GM19372 (cell line): ENCODE data around the gene ANKRD34B.

Source experiments
- ATAC-seq: cut with Tn5 transposase; IDR thresholded peaks from one replicate; pipeline ENCODE4 v1.9.1; 2021; ENCODE audit warnings: mild to moderate bottlenecking, low read depth, moderate library complexity; ENCODE audit not compliant: unreplicated experiment

ANKRD34B gene

DNA sequence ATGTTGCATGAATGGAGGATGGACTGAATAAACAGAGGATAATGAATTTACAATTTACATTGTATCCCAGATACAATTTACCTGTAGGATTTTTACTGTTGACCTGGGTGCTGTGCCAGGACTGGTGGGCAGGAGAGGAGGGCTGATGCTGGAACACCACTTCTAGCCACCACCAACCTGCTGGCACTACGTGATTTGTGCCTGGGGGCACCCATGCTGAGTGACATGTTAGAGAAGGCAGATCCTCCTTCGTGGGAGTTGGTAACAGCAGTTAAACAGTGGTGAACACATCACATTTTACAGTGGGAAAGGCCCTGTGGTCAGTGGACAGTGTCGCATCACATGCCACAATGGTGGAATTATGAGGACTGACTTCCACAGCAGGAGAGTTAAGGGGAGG, 3.0 kb upstream of the ANKRD34B start:
- ATAC-seq, result no peak

DNA sequence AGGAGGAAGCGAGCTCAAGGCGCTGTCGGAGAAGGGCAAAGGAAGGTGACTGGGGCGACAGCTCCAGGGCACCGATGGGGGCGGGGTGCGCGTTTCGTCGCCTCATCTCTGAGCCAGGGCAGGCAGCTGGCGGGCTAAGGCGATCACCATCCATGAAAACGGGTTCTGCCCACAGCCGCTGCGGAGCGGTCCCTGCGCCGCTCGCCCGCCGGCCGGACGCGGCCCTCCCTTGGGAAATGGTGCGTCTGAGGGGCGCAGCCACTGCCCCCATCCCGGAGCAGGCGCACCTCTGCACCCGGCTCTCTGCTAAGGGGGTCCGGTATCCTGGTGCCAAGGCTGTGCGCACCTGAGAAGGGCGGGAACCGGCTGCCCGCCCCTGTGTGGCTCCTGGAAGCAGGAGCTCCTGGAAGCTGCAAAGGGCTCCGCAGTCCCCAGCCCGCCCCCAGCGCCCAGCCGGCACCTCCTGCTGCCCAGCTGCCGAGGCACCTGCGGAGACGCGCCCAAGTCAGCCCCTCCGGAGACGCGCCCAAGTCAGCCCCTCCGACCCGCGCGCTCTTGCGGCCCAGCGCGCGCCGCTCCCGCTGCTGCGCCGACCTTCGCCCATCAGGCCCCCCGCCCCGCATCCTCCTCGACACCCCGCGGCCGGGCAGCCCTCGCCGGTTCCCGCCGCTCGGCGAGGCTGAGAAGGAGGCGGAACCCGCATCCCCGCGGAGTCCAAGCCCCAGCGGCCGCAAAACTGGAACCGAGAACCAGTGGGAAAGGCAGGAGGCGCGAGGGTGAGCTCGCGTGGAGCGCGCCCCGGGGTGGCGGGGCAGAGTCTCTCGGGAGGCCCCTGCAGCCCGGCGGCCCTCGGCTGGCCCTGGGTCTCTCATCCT, 757 bp downstream of the ANKRD34B start:
- no peak for ATAC-seq

DNA sequence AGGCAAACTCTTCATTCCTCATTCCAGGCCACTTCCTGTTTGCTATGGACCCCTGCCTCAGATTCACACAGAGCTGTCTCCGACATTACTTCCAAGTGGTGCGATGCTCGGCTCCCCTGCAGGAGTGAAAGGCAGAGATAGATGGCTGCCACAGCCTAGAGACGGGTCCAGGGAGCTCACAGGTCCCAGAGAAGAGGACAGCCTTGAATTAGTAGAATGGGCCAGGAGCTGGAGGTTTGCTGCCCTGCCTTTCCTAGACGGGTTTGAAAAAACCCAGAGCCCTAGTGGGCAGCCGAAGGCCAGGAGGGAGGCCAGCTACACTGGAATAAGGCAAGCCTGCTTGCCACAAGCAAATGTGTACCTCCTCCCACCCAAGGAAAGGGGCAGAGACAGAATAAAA, 1.8 kb downstream of the ANKRD34B start:
- no peak for ATAC-seq

DNA sequence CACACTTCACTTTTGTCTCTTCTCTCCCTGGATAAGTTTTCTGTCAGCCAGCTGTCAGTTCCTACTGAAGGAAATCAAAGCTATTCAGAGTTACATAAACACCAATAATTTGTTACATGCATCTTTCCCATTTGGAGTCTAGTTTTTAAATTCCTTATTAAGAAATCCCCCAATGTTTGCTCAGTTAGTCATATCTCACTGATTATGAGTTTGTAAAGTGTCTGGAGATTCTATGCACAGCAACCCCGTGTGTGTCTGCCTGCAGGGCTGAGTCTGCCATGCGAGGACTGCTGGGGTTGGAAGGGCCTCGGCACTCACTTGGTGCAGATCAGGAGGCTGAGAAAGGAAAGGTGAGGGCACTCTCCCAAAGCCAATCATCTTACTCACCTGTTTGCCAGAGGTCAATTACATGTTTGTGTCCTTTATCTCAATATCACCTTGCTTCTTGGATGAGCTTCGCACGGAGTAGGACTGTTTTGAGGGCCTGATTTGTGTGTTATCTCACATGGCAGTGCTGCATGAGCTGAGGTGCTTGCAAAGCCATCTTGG, 3.3 kb downstream of the ANKRD34B start:
- ATAC-seq, result no peak

DNA sequence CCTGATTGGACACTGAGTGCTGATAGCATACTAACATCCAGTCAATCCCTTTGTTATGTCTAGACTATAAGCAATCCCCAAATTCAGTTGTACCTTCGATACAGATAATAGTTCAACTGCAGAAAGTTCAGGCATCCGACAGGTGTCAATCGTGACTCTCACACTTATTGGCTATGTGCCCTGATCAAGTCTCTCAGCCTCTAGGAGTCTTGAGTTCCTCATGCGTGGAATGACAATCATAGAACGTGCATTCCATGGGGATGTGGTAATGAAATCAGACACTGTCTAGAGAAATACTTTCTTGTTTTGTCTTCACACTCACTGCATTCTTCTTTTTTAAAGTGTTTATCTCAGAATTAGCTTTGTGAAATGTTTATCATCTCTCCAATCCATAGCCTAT, 4.8 kb downstream of the ANKRD34B start:
- no peak for ATAC-seq

DNA sequence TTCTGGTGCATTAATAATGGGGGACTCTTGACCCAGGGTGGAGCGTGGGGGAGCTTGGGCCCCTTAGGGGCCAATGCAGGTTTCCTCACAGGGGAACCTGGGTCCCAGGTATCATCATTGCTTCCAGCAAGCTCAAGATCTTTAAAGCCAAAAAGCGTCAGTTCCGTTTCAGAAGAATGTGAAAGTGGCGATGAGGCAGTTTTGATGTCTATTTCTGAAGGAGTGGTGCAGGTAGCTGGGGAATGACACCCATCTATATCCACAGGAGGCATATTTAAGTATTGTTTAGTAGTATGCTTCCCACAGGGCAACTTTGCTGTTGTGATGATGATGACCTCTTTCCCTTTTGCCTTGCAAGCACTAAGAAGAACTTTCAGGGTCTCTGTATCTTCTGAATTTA, 10.8 kb downstream of the ANKRD34B start:
- no peak for ATAC-seq

DNA sequence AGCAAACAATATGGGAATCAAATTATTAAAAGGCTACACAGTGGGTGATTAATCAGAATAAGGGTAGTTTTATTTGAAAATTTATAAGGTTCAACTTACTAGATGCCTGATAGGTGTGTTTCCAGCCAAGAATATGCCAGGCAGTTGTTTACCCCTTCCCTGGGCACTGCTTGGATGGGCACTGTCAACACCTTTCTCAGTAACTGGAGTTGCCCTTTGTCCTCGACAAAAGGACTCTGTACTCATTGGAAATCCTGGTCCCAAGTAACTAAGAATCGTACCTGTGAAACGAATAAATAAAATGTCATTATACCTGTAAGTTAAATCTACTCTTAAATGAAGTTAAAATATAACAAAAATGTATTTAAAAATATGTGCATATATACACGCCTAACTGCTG, 15.0 kb downstream of the ANKRD34B start:
- no peak for ATAC-seq

DNA sequence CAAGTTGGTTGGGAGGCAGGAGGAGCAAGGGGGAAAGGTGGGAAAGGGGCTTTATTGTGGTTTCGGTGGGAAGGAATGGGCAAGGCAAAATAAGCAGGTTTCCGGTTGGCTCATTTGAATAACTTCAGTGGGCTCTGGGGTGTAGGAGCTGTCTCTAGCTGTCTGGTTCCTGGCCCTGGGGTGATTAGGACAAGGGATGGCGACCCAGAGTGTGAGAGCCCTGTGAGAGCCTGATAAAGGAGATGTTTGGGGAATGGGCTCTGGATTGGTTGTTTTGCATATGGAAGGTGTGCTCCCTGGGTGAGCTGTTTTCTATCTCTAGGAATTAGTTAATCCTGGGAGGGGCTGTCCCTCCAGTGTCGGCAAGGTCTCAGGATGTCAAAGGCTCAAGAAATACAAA, 15.4 kb downstream of the ANKRD34B start:
- no peak for ATAC-seq

DNA sequence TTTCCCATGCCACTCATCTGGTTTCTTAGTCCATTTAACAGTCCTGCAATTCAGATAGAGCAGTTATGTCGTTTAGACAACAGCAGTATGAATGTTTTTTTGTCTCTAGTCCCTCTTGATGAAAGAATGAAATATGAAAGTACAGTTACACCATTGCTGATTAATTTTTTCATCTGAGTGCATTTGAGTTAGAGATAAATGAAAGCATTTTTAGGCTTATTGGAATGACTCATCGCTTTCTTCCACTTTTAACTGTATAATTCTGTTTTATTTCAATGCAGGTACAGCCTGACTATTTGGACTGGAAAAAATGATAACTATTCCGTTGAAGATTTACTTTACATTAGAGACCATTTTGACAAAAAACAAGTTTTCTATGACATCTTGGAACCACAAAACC, 28.7 kb downstream of the ANKRD34B start:
- no peak for ATAC-seq

DNA sequence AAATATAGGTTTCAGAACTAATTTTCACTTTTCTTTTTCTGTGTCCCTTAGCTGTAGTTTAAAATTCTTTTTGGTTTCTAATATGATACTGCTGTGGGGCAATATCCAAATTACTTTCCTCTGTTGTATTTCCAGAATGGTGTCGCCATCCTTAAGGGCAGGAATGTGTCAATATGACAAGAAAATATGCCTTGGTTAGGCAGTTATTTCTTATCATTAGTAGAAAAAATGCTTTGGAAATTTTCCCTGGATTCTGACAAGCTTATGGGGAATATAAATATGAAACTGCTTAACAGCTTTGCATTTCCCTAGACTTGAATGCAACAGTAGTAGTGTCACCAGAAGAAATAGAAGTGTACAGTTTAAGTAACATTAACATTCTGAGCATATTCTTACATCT, 29.4 kb downstream of the ANKRD34B start:
- ATAC-seq, result no peak

DNA sequence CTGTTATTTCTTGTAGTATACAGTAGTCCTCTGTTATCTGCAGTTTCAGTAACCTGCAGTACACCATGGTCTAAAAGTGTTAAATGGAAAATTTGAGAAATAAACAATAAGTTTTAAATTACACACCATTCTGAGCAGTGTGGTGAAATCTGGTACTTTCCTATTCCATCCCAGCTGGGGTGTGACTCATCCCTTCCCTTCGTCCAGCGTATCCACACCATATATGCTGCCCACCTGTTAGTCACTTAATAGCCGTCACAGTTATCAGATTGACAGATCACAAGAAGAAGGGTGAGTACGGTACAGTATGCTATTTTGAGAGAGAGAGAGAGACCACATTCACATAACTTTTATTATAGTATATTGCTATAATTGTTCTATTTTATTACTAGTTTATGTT, 53.3 kb downstream of the ANKRD34B start:
- no peak for ATAC-seq

DNA sequence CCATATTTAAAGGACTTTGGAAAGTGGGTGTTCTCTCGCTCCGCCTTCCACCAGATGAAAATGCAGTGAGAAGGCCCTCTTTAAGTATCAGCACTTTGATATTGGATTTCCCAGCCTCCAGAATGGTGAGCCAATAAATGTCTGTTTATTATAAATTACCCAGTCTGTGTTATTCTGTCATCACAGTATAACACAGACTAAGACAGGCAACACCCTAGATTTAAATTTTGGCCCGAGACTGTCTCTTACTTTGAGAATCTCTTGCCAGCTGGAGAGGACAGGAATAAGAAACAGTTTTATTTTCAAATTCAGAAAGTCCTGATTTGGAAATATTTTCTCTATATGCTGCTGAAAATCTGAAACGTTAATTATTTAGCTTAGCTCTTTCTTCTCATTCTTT, 60.7 kb downstream of the ANKRD34B start:
- no peak for ATAC-seq

DNA sequence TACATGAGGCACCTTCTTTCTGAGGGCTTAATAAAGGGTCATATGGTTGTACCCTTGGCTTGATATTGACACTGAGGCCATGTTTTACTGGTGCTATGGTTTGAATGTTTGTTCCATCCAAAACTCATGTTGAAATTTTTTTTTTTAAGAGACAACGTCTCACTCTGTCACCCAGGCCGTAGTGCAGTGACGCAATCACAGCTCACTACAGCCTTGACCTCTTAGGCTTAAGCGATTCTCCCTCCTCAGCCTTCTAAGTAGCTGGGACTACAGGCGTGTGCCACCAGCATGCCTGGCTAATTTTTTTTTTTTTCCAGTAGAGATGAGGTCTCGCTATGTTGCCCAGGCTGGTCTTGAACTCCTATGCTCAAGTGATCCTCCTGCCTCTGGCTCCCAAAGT, 61.2 kb downstream of the ANKRD34B start:
- ATAC-seq, result no peak

DNA sequence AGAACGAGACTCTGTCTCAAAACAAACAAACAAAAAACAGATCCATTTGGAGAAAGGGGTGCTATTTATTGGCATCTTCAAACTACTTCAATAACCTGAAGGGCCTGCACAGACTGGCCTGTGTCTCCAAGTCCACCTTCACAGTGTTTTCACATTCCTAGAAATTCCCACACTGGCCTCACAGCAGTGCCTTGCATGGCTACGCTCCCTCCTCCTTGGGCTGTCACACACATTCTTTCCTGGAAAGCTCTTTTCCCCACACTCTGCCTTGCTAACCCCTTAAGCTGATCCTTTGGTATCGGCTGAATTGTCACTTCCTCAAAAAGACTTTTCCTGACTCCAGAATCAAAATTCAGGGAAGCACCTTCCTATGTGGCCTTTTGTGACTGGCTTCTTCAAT, 62.4 kb downstream of the ANKRD34B start:
- no peak for ATAC-seq
